EH (cell line): ENCODE measurements around the gene FRMD1.

ENCODE experiments used
- DNase-seq: peaks from one replicate; pipeline ENCODE4 v3.0.0-alpha.2; 2015; ENCODE audit warnings: low read depth

Gene FRMD1

GRCh38 chr6:168055696-168056489 is 23.1 kb downstream of the FRMD1 start:
- DNase-seq: no peak

- no peak for DNase-seq
These were observed 24.0 kb downstream of the FRMD1 start for GRCh38 chr6:168054765-168055560.

- no peak for DNase-seq
These were observed 25.0 kb downstream of the FRMD1 start for GRCh38 chr6:168053957-168054471.

- DNase-seq: no peak
These were observed 25.7 kb downstream of the FRMD1 start for GRCh38 chr6:168053086-168053956.

GRCh38 chr6:168052291-168052891 is 26.6 kb downstream of the FRMD1 start:
- DNase-seq: no peak

- DNase-seq: no peak
These were observed 27.4 kb downstream of the FRMD1 start for GRCh38 chr6:168051648-168052047.

- DNase-seq: peak; percentile 9
These were observed 28.0 kb downstream of the FRMD1 start for GRCh38 chr6:168050881-168051586.

GRCh38 chr6:168050225-168050880 is 28.7 kb downstream of the FRMD1 start:
- peak; percentile 2 for DNase-seq

- DNase-seq: no peak
These were observed 29.2 kb downstream of the FRMD1 start for GRCh38 chr6:168049706-168050224.

- no peak for DNase-seq
These were observed 29.7 kb downstream of the FRMD1 start for GRCh38 chr6:168049277-168049676.

- DNase-seq: no peak
These were observed 30.3 kb downstream of the FRMD1 start for GRCh38 chr6:168048724-168049025.

GRCh38 chr6:168047841-168048723 is 30.9 kb downstream of the FRMD1 start:
- DNase-seq: no peak

- DNase-seq: no peak
These were observed 32.3 kb downstream of the FRMD1 start for GRCh38 chr6:168046696-168047095.

GRCh38 chr6:168045706-168046620 is 33.0 kb downstream of the FRMD1 start:
- DNase-seq: no peak

- DNase-seq: no peak
These were observed 33.8 kb downstream of the FRMD1 start for GRCh38 chr6:168045141-168045691.

- no peak for DNase-seq
These were observed 34.4 kb downstream of the FRMD1 start for GRCh38 chr6:168044521-168045130.

- DNase-seq: no peak
These were observed 35.1 kb downstream of the FRMD1 start for GRCh38 chr6:168043848-168044415.
